HepG2 (cell line): Measurements from ENCODE around the gene PMEL. TPM values are rescaled to one million over a fixed set of nuclear protein-coding genes. Genes with fewer than 3 reads are reported as not detected.

Experiments used
- ATAC-seq: fragments of 200-7000 bp; cut with Tn5 transposase; 3 replicates; pipeline ENCODE4 v1.9.1; 2020; ENCODE audit warnings: mild to moderate bottlenecking, moderate library complexity
- BruUV-seq: library from RNA; stranded (reverse); fragments of 400-500 nt; replicated peaks from 2 replicates; lab custom pipeline; 2021; lab: Mats Ljungman, UMichigan
- CTCF ChIA-PET: fragments of 300-600 bp; formaldehyde crosslinking; extraction: SDS; loops from one replicate; lab custom pipeline; 2021; ENCODE audit warnings: low total read pairs, inconsistent platforms, low intra/inter-chr PET ratio; lab: Yijun Ruan, JAX
- POLR2A ChIA-PET: fragments of 350-600 bp; sonication (Branson Sonifier 250); formaldehyde crosslinking; loops from one replicate; lab custom pipeline; 2020; ENCODE audit warnings: antibody characterized with exemption, inconsistent platforms; lab: Yijun Ruan, JAX
- DNase-seq: peaks from one replicate; pipeline ENCODE4 v3.0.0-alpha.2; 2015; ENCODE audit warnings: low spot score
- FAIRE-seq: peaks from 3 replicates; lab custom pipeline; 2011; peaks lifted over from hg19 to GRCh38; lab: Jason Lieb, UNC
- H2AFZ ChIP-seq: one replicate; pipeline ENCODE4 v1.6.1; 2011; ENCODE audit warnings: low read length, inconsistent platforms
- H3K27ac ChIP-seq: fragments of 300-600 bp; 3 replicates; pipeline ENCODE4 v1.8.0; 2011; ENCODE audit warnings: mixed run types, mild to moderate bottlenecking, mixed read lengths, low read length, inconsistent platforms; ENCODE audit not compliant: insufficient read depth; ENCODE audit errors: extremely low read length
- H3K27me3 ChIP-seq, 2 experiments: fragments of 200-600 bp in 1 of 2; 2 replicates in 1 of 2; 3 replicates in 1 of 2; pipeline versions ENCODE4 v1.6.0 to v1.8.0; 2011; ENCODE audit warnings: low read length in 2 of 2, mild to moderate bottlenecking in 2 of 2, moderate library complexity in 2 of 2, inconsistent platforms in 1 of 2; ENCODE audit not compliant: insufficient read depth in 2 of 2, control insufficient read depth in 1 of 2
- H3K36me3 ChIP-seq, 2 experiments: fragments of 200-600 bp in 1 of 2; replicated peaks in 1 of 2; 2 replicates in 1 of 2; 3 replicates in 1 of 2; pipeline versions ENCODE4 v1.5.1 to v1.8.0; 2011; ENCODE audit warnings: low read length in 2 of 2, inconsistent platforms in 1 of 2; ENCODE audit not compliant: insufficient read depth in 2 of 2, control insufficient read depth in 1 of 2
- H3K4me1 ChIP-seq: 2 replicates; pipeline ENCODE4 v1.5.1; 2012; ENCODE audit warnings: low read length, inconsistent platforms; ENCODE audit not compliant: insufficient read depth
- H3K4me2 ChIP-seq: 2 replicates; pipeline ENCODE4 v1.6.0; 2011; ENCODE audit warnings: low read depth, low read length, inconsistent platforms
- H3K4me3 ChIP-seq, 3 experiments: fragments of 200-600 bp in 1 of 3; sonication (generic), shearing (Covaris generic) in 1 of 3; replicated peaks in 1 of 3; 2 replicates each; pipeline ENCODE4 v1.5.1; 2011 to 2016; ENCODE audit warnings: low read length in 3 of 3, inconsistent platforms in 2 of 3, low read depth in 2 of 3, mild to moderate bottlenecking in 2 of 3, control low read depth in 1 of 3, mixed read lengths in 1 of 3; ENCODE audit not compliant: insufficient read depth in 1 of 3
- H3K79me2 ChIP-seq: one replicate; pipeline ENCODE4 v1.6.1; 2011; ENCODE audit warnings: low read length, inconsistent platforms; ENCODE audit not compliant: insufficient read depth
- H3K9ac ChIP-seq: 2 replicates; pipeline ENCODE4 v1.6.0; 2011; ENCODE audit warnings: mild to moderate bottlenecking, low read depth, low read length, inconsistent platforms; ENCODE audit not compliant: insufficient read depth
- H3K9me3 ChIP-seq: 2 replicates; pipeline ENCODE4 v1.5.1; 2012; ENCODE audit warnings: mild to moderate bottlenecking, low read length
- H4K20me1 ChIP-seq: 2 replicates; pipeline ENCODE4 v1.6.0; 2011; ENCODE audit warnings: inconsistent platforms, mild to moderate bottlenecking, low read length, moderate library complexity; ENCODE audit not compliant: insufficient read depth
- FOSL2 ChIP-seq: sonication (generic); formaldehyde crosslinking; IDR thresholded peaks from 2 replicates; pipeline ENCODE4 v1.4.0; 2020; ENCODE audit warnings: missing genetic modification reagents
- JUND ChIP-seq: sonication (generic); formaldehyde crosslinking; IDR thresholded peaks from 2 replicates; pipeline ENCODE4 v1.8.0; 2022; ENCODE audit warnings: mild to moderate bottlenecking, missing genetic modification reagents
- KLF15 ChIP-seq: sonication (generic); formaldehyde crosslinking; IDR thresholded peaks from 2 replicates; pipeline ENCODE4 v1.8.1; 2023; ENCODE audit warnings: borderline replicate concordance, mild to moderate bottlenecking, inconsistent platforms, missing genetic modification reagents, mixed read lengths
- MTF2 ChIP-seq: sonication (generic); formaldehyde crosslinking; IDR thresholded peaks from 2 replicates; pipeline ENCODE4 v1.5.0; 2020; ENCODE audit warnings: missing genetic modification reagents, borderline replicate concordance
- REPIN1 ChIP-seq: sonication (generic); formaldehyde crosslinking; IDR thresholded peaks from 2 replicates; pipeline ENCODE4 v1.8.0; 2022; ENCODE audit warnings: missing genetic modification reagents, low read depth, mild to moderate bottlenecking, borderline replicate concordance
- RFX5 ChIP-seq: IDR thresholded peaks from 2 replicates; pipeline ENCODE4 v1.6.1; 2011; ENCODE audit warnings: low read depth, low read length, improper control_type of control experiment
- SALL2 ChIP-seq: sonication (generic); formaldehyde crosslinking; IDR thresholded peaks from 2 replicates; pipeline ENCODE4 v1.8.1; 2023; ENCODE audit warnings: mild to moderate bottlenecking, missing genetic modification reagents, inconsistent platforms
- SMC3 ChIP-seq: IDR thresholded peaks from 2 replicates; pipeline ENCODE4 v1.6.1; 2011; ENCODE audit warnings: low read length, improper control_type of control experiment
- STAG1 ChIP-seq: sonication (generic); formaldehyde crosslinking; IDR thresholded peaks from 2 replicates; pipeline ENCODE4 v1.4.0; 2020; ENCODE audit warnings: missing genetic modification reagents
- TCF7 ChIP-seq: sonication (generic); IDR thresholded peaks from 2 replicates; pipeline ENCODE4 v1.6.1; 2016; ENCODE audit warnings: antibody characterized with exemption, low read depth
- TEAD2 ChIP-seq: sonication (generic); formaldehyde crosslinking; IDR thresholded peaks from 2 replicates; pipeline ENCODE4 v1.9.0; 2021; ENCODE audit warnings: missing genetic modification reagents
- XRCC5 ChIP-seq: fragments of 200-400 bp; formaldehyde crosslinking; optimal IDR thresholded peaks from 2 replicates; pipeline ENCODE3; 2017; ENCODE audit warnings: mild to moderate bottlenecking, low read length
- ZNF614 ChIP-seq: IDR thresholded peaks from 2 replicates; pipeline ENCODE4 v1.6.1; 2018; ENCODE audit warnings: missing biosample characterization, missing genetic modification reagents, inconsistent platforms, borderline replicate concordance
- ZNF737 ChIP-seq: sonication (generic); formaldehyde crosslinking; IDR thresholded peaks from 2 replicates; pipeline ENCODE4 v1.5.0; 2020; ENCODE audit warnings: missing genetic modification reagents, mild to moderate bottlenecking, borderline replicate concordance
- ZNF83 ChIP-seq: sonication (generic); formaldehyde crosslinking; IDR thresholded peaks from 2 replicates; pipeline ENCODE4 v1.4.0; 2020; ENCODE audit warnings: missing genetic modification reagents, mild to moderate bottlenecking, borderline replicate concordance
- WGBS: methylation state at CpG from one replicate; pipeline ENCODE4 v1.1.6; 2017; ENCODE audit warnings: low lambda C conversion rate; 5-methylcytosine and 5-hydroxymethylcytosine counted together
- in situ Hi-C: cut with HindIII; loops from 2 replicates; pipeline ENCODE4 v1.10.0; 2017; ENCODE audit warnings: low pct_unique_long_range_greater_than_20kb; ENCODE audit not compliant: extremely low pct_ligation_motif_present
- intact Hi-C: fragments of 100-400 bp; cut with micrococcal nuclease; formaldehyde crosslinking; loops from one replicate; pipeline ENCODE4 v1.10.0; 2022; ENCODE audit not compliant: unreplicated experiment
- polyA plus RNA-seq, 8 experiments: library from polyadenylated mRNA; depleted of rRNA in 3 of 8; stranded (reverse) in 7 of 8; unstranded in 1 of 8; fragments of >200 nt; fragmentation: Illumina TruSeq in 4 of 8; extraction: Trizol in 4 of 8; gene quantifications; 2 replicates each; pipeline versions ENCODE4 v1.2.1 to v1.2.3, GENCODE V29; 2011 to 2016; ENCODE audit warnings: low read depth in 4 of 8, missing spikeins in 1 of 8, mixed read lengths in 1 of 8; ENCODE audit not compliant: insufficient read depth in 1 of 8
- total RNA-seq, 5 experiments: library from RNA; depleted of rRNA; stranded (reverse); fragments of >200 nt; fragmentation: Illumina TruSeq; extraction: Trizol; gene quantifications; 2 replicates each; pipeline ENCODE4 v1.2.3, GENCODE V29; 2016; ENCODE audit warnings: low read depth in 1 of 5
- TF ChIP-seq, protein P1 (sequence below): sonication (generic); formaldehyde crosslinking; IDR thresholded peaks from 2 replicates; pipeline ENCODE4 v1.5.0; 2020; ENCODE audit warnings: mild to moderate bottlenecking, missing genetic modification reagents, moderate library complexity
- TF ChIP-seq, protein P2 (sequence below): sonication (generic); formaldehyde crosslinking; IDR thresholded peaks from 2 replicates; pipeline ENCODE4 v1.5.1; 2020; ENCODE audit warnings: missing genetic modification reagents, mild to moderate bottlenecking, borderline replicate concordance
- TF ChIP-seq, protein P3 (sequence below): sonication (generic); formaldehyde crosslinking; IDR thresholded peaks from 2 replicates; pipeline ENCODE4 v1.4.0; 2020; ENCODE audit warnings: missing genetic modification reagents

PMEL gene
- total and polyA plus RNA-seq, 2 of the 13 experiments (the other 11 are each of a cell fraction or from before 2014, with no cell fraction given): 0.49 to 3.3 TPM

DNA sequence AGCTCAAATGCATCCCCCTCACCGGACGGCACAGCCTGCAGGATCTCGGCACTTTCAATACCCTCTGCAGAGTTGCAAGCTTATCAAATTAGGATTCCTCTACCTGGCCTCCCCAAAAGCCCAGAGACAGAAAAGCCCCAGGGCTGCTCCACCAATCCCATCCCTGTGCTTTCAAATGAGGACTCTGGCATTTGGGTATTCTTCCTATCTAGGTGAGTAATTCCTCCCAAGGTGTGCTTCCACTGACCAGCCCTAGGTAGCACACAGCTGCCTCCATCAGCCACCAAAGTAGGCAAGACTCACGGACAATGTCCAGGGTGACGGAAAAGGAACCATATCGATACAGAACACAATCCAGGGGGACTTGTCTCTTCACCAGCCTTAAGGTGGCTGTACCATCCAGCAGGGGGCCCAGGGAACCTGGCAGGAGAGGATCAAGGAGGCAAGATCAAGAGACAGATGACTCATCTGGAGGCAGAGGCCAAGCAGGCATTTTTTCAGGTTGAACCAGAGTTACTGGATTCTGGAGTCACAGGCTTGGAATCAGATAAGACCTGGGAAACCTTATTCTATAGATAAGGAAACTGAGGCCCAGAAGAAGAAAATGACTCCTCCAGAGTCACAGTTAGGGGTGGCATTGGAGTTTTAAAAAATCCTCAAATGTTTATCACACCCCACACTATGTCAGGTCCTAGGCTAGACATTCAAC is 9.9 kb downstream of the PMEL start:
- Histone ChIP-seq H3K36me3 (no peaks in the 10 kb centered on the region), H3K9me3 (no peaks in the 10 kb centered on the region), H3K79me2 (no peaks in the 10 kb centered on the region), H3K4me3 (no peak overlapping the region), H3K27ac (no peak overlapping the region), H3K4me1 (peaks cover 12% of the 10 kb centered on the region), H2AFZ (no peak overlapping the region), H3K27me3 (no peaks in the 10 kb centered on the region), H4K20me1 (no peaks in the 10 kb centered on the region), H3K4me2 (no peak overlapping the region), H3K9ac (no peak overlapping the region)
- FAIRE-seq (no peak), DNase-seq (peak; percentile 48), ATAC-seq (peak; percentile 78)
- intact Hi-C loops: no loop called here
- ChIA-PET CTCF (interaction anchor here (0.7 to 1.5 kb wide), 4 partner anchors 18 to 86 kb away, joined by 3 to 6 read pairs (median 4); partner anchors contain the start of genes RAB5B and RPS26), POLR2A (interaction anchor here (4.9 kb wide), 1 partner anchor 18 kb away, joined by 23 read pairs; the partner anchor contains the start of gene RAB5B)
- in situ Hi-C loops: no loop called here
- TF ChIP-seq KLF15 (CRISPR knock-in tag): no peak
- TF ChIP-seq REPIN1 (CRISPR knock-in tag): no peak
- TF ChIP-seq STAG1 (CRISPR knock-in tag): peak; percentile 31
- TF ChIP-seq TEAD2 (CRISPR knock-in tag): no peak
- TF ChIP-seq SMC3: peak; percentile 49; the same call in 1 of the 2 replicates
- TF ChIP-seq ZNF614: no peak
- 0 out of 2 replicates have a peak, but pooled peaks have one; percentile 27 for TF ChIP-seq RFX5
- TF ChIP-seq, protein P1, sequence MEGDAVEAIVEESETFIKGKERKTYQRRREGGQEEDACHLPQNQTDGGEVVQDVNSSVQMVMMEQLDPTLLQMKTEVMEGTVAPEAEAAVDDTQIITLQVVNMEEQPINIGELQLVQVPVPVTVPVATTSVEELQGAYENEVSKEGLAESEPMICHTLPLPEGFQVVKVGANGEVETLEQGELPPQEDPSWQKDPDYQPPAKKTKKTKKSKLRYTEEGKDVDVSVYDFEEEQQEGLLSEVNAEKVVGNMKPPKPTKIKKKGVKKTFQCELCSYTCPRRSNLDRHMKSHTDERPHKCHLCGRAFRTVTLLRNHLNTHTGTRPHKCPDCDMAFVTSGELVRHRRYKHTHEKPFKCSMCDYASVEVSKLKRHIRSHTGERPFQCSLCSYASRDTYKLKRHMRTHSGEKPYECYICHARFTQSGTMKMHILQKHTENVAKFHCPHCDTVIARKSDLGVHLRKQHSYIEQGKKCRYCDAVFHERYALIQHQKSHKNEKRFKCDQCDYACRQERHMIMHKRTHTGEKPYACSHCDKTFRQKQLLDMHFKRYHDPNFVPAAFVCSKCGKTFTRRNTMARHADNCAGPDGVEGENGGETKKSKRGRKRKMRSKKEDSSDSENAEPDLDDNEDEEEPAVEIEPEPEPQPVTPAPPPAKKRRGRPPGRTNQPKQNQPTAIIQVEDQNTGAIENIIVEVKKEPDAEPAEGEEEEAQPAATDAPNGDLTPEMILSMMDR: peak; percentile 44; the same call in 1 of the 2 replicates
- TF ChIP-seq MTF2: no peak
- peak; percentile 53; the same call in 1 of the 2 replicates for TF ChIP-seq JUND
- TF ChIP-seq ZNF83 (CRISPR knock-in tag): no peak
- TF ChIP-seq FOSL2 (CRISPR knock-in tag): peak; percentile 93
- TF ChIP-seq TCF7: 0 out of 2 replicates have a peak, but pooled peaks have one; percentile 10
- TF ChIP-seq XRCC5: peak; percentile 42
- no peak for TF ChIP-seq ZNF737 (CRISPR knock-in tag)
- TF ChIP-seq, protein P2, sequence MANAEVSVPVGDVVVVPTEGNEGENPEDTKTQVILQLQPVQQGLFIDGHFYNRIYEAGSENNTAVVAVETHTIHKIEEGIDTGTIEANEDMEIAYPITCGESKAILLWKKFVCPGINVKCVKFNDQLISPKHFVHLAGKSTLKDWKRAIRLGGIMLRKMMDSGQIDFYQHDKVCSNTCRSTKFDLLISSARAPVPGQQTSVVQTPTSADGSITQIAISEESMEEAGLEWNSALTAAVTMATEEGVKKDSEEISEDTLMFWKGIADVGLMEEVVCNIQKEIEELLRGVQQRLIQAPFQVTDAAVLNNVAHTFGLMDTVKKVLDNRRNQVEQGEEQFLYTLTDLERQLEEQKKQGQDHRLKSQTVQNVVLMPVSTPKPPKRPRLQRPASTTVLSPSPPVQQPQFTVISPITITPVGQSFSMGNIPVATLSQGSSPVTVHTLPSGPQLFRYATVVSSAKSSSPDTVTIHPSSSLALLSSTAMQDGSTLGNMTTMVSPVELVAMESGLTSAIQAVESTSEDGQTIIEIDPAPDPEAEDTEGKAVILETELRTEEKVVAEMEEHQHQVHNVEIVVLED (CRISPR knock-in tag): no peak
- TF ChIP-seq SALL2: no peak
- TF ChIP-seq, protein P3, sequence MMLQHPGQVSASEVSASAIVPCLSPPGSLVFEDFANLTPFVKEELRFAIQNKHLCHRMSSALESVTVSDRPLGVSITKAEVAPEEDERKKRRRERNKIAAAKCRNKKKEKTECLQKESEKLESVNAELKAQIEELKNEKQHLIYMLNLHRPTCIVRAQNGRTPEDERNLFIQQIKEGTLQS: peak; percentile 57
- WGBS: 78% methylated on average over 5 of the region's 6 CpGs
- no TSS peak for BruUV-seq
